Right cardiac atrium (tissue), 5 donors: ENCODE data around the gene SEPTIN10. TPM values are rescaled to one million over a fixed set of nuclear protein-coding genes. Genes with fewer than 3 reads are reported as not detected.
"Not testable (repeated sequence)": the region's sequence is repeated elsewhere in the genome, so short reads cannot be mapped to it uniquely, and the experiment has no call there.

Source experiments
- ATAC-seq, 2 donors: fragments of 200-7000 bp; cut with Tn5 transposase; one replicate each; pipeline versions ENCODE4 v1.8.0 to v1.9.1; 2020; ENCODE audit warnings: moderate library complexity in 2 of 2, mild to moderate bottlenecking in 1 of 2
- DNase-seq, 3 donors: peaks; one replicate each; pipeline ENCODE4 v3.0.0-alpha.2; 2020
- H3K27ac ChIP-seq: one replicate; pipeline ENCODE4 v1.5.1; 2013; ENCODE audit warnings: mild to moderate bottlenecking, low read length, control low read depth, moderate library complexity
- H3K27me3 ChIP-seq: one replicate; pipeline ENCODE4 v1.6.1; 2013; ENCODE audit not compliant: control insufficient read depth, insufficient read depth
- H3K4me1 ChIP-seq: one replicate; pipeline ENCODE4 v1.6.1; 2013; ENCODE audit warnings: low read length; ENCODE audit not compliant: control insufficient read depth, insufficient read depth
- H3K4me3 ChIP-seq: one replicate; pipeline ENCODE4 v1.5.1; 2013; ENCODE audit warnings: low read length, control low read depth
- H3K9me3 ChIP-seq: one replicate; pipeline ENCODE4 v1.6.1; 2013; ENCODE audit warnings: low read length; ENCODE audit not compliant: control insufficient read depth
- WGBS: extraction: QIAGEN DNeasy Blood & Tissue Kit; methylation state at CpG from one replicate; pipeline ENCODE4 v1.1.7; 2013; 5-methylcytosine and 5-hydroxymethylcytosine counted together
- intact Hi-C, 4 donors: fragments of 100-400 bp; cut with DNase I; formaldehyde crosslinking; loops; one replicate each; pipeline versions ENCODE4 v1.11.0 to v1.14.0; 2022 to 2023
- polyA plus RNA-seq: library from polyadenylated mRNA; stranded (reverse); fragments of 200-250 nt; gene quantifications from one replicate; pipeline ENCODE4 v1.2.3, GENCODE V29; 2013
- total RNA-seq, 4 donors: library from RNA; stranded (reverse); fragmentation: NEBNext Ultra II Directional; extraction: Animal tissue kit (Norgen Biotek cat#: 25700); gene quantifications; one replicate each; pipeline ENCODE4 v1.2.1, GENCODE V29; 2021
- donor health status: healthy with polysubstance abuse.
- donor health status: DM: no; HTN: yes; CAD: no.
- donor health status: DM: no; HTN: no; CAD: no.
- donor health status: DM: no; HTN: yes; CAD: no; lungs with severe emphysema.
- donor health status: DM: yes; HTN: yes; CAD: no.

Gene SEPTIN10
- total and polyA plus RNA-seq, 5 donors: 27.9 to 63.0 (median 61.4) TPM

- Histone ChIP-seq H3K4me1 (peaks cover 4% of the 10 kb centered on the region), H3K27ac (no peak overlapping the region), H3K27me3 (no peaks in the 10 kb centered on the region), H3K9me3 (no peaks in the 10 kb centered on the region), H3K4me3 (no peak overlapping the region)
- ATAC-seq: no peak
- intact Hi-C loops: no loop called here
- DNase-seq: no peak
- 79% methylated on average over 4 of the region's 4 CpGs for WGBS
Observed at GRCh38 chr2:109595644-109596043, 18.1 kb downstream of the SEPTIN10 start.

GRCh38 chr2:109594246-109594885 lies 19.4 kb downstream of the SEPTIN10 start:
- no peak overlapping the region for H3K4me3 ChIP-seq
- no peak overlapping the region for H3K27ac ChIP-seq
- no peaks in the 10 kb centered on the region for H3K9me3 ChIP-seq
- intact Hi-C loops: no loop called here
- DNase-seq: no peak
- no peaks in the 10 kb centered on the region for H3K4me1 ChIP-seq
- no peaks in the 10 kb centered on the region for H3K27me3 ChIP-seq
- no peak for ATAC-seq
- WGBS: 90% methylated on average over 16 of the region's 16 CpGs

- no peak overlapping the region for H3K4me3 ChIP-seq
- H3K9me3 ChIP-seq: no peaks in the 10 kb centered on the region
- ATAC-seq (no peak), DNase-seq (no peak)
- WGBS: 89% methylated on average over 3 of the region's 3 CpGs
- no peaks in the 10 kb centered on the region for H3K27me3 ChIP-seq
- H3K4me1 ChIP-seq: no peaks in the 10 kb centered on the region
- no peak overlapping the region for H3K27ac ChIP-seq
- intact Hi-C loops: no loop called here
Observed at GRCh38 chr2:109592905-109593304, 20.9 kb downstream of the SEPTIN10 start.

DNA sequence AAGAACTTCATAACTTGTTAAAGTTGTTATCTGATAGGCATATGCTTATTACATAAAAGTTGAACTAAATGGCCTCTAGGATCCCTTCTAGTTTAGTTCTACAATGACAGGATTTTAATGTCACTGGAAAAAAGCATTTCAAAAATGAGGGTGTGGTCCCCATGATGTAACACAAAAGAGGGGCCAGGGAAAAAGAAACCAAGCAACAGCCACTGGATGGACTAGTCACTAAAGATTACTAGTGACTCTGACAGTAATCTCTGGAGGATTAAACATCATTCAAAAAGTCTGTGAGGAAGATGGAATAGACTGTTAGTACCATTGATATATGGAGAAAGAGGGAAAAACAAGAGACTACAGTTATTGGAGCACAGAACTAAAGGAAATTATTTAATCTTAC lies 22.6 kb downstream of the SEPTIN10 start:
- H3K4me1 ChIP-seq: no peaks in the 10 kb centered on the region
- intact Hi-C loops: no loop called here
- ATAC-seq: no peak
- H3K9me3 ChIP-seq: no peaks in the 10 kb centered on the region
- H3K4me3 ChIP-seq: no peak overlapping the region
- no peak for DNase-seq
- H3K27me3 ChIP-seq: no peaks in the 10 kb centered on the region
- no peak overlapping the region for H3K27ac ChIP-seq

- ATAC-seq (no peak), DNase-seq (no peak)
- H3K4me3 ChIP-seq: no peak overlapping the region
- no peaks in the 10 kb centered on the region for H3K27me3 ChIP-seq
- no peaks in the 10 kb centered on the region for H3K4me1 ChIP-seq
- H3K27ac ChIP-seq: no peak overlapping the region
- intact Hi-C loops: no loop called here
- H3K9me3 ChIP-seq: no peaks in the 10 kb centered on the region
Observed at GRCh38 chr2:109586687-109587086, 27.1 kb downstream of the SEPTIN10 start.

- no peak overlapping the region for H3K4me3 ChIP-seq
- DNase-seq: no peak
- no peak for ATAC-seq
- peaks cover 1% of the 10 kb centered on the region for H3K4me1 ChIP-seq
- no peak overlapping the region for H3K27ac ChIP-seq
- H3K9me3 ChIP-seq: no peaks in the 10 kb centered on the region
- 92% methylated on average over 6 of the region's 6 CpGs for WGBS
- intact Hi-C loops: no loop called here
- no peaks in the 10 kb centered on the region for H3K27me3 ChIP-seq
Observed at GRCh38 chr2:109582928-109583895, 30.6 kb downstream of the SEPTIN10 start.

DNA sequence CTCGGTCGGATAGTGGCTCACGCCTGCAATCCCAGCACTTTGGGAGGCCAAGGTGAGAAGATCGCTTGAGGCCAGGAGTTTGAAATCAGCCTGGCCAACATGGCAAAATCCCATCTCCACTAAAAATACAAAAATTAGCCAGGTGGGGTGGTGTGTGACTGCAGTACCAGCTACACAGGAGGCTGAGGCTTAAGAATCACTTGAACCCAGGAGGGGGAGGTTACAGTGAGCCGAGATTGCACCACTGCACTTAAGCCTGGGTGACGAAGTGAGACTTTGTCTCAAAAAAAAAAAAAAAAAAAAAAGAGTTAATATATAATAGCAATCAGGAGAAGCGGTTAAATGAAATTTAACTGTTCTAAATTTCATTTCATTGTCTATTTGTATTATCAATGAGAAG lies 36.1 kb downstream of the SEPTIN10 start:
- H3K9me3 ChIP-seq, intact Hi-C loops, H3K4me3 ChIP-seq, H3K27me3 ChIP-seq, DNase-seq, H3K27ac ChIP-seq, ATAC-seq, H3K4me1 ChIP-seq: not testable (repeated sequence)
- WGBS: 98% methylated on average over 7 of the region's 7 CpGs

DNA sequence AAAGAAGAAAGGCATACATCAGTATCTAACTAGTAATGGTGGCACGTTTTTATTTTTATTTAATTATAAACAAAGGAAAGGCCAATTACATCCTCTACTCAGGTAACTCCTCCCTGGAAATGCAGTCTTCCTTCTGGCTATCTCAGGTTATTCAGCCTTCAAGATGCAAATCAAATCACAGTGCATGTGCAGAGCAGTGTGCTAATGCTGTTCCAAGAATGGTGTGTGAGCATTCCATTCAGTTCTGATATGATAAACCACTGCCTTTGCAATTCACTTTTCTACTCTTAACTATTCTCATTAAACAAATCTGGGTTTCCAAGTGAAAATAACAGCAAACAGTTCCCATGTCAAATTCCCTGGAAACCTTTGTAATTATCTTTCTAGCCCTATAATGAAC lies 38.4 kb downstream of the SEPTIN10 start:
- Histone ChIP-seq H3K27ac (no peak overlapping the region), H3K9me3 (no peaks in the 10 kb centered on the region), H3K4me1 (no peaks in the 10 kb centered on the region), H3K27me3 (no peaks in the 10 kb centered on the region), H3K4me3 (no peak overlapping the region)
- WGBS: 43% methylated on average over 1 of the region's 1 CpG
- intact Hi-C loops: no loop called here
- no peak for DNase-seq
- no peak for ATAC-seq

GRCh38 chr2:109563980-109564550 lies 49.7 kb downstream of the SEPTIN10 start:
- ATAC-seq: no peak
- Histone ChIP-seq H3K27ac (no peak overlapping the region), H3K9me3 (no peaks in the 10 kb centered on the region), H3K27me3 (no peaks in the 10 kb centered on the region), H3K4me3 (no peak overlapping the region), H3K4me1 (peaks cover 1% of the 10 kb centered on the region)
- WGBS: 76% methylated on average over 4 of the region's 4 CpGs
- intact Hi-C loops: no loop called here
- no peak for DNase-seq

DNA sequence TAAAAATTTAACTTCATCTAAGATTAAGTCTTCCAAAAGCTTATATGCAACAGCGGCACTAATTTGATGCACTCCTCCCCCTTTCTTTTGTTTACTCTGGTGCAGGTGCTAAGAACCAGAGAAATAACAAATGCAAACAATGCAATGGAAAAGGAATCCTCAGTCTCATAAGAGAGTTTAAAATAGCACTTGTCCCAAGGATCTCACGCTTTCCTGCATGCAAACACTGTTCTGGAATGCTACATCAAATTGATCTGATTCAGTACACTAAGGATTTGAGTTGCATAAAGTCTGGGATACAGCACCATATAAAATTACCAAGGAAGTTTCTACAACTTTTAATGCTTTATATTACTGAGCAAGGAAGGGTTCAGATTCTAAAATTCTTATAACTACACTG lies 50.5 kb downstream of the SEPTIN10 start:
- 72% methylated on average over 2 of the region's 2 CpGs for WGBS
- Histone ChIP-seq H3K27me3 (no peaks in the 10 kb centered on the region), H3K27ac (no peak overlapping the region), H3K4me1 (peaks cover 1% of the 10 kb centered on the region), H3K9me3 (no peaks in the 10 kb centered on the region), H3K4me3 (no peak overlapping the region)
- ATAC-seq: no peak
- no peak for DNase-seq
- intact Hi-C loops: no loop called here

GRCh38 chr2:109562421-109562820 lies 51.3 kb downstream of the SEPTIN10 start:
- Histone ChIP-seq H3K4me1 (no peaks in the 10 kb centered on the region), H3K27ac (no peak overlapping the region), H3K4me3 (no peak overlapping the region), H3K27me3 (no peaks in the 10 kb centered on the region), H3K9me3 (no peaks in the 10 kb centered on the region)
- no peak for ATAC-seq
- 93% methylated on average over 2 of the region's 2 CpGs for WGBS
- no peak for DNase-seq
- intact Hi-C loops: no loop called here
